HG03066 (cell line): ENCODE results near the gene NAIF1.
"Not testable (repeated sequence)": the region's sequence is repeated elsewhere in the genome, so short reads cannot be mapped to it uniquely, and the experiment has no call there.

Experiments used
- ATAC-seq: cut with Tn5 transposase; IDR thresholded peaks from one replicate; pipeline ENCODE4 v1.9.1; 2021; ENCODE audit warnings: low read depth; ENCODE audit not compliant: unreplicated experiment

NAIF1 gene

DNA sequence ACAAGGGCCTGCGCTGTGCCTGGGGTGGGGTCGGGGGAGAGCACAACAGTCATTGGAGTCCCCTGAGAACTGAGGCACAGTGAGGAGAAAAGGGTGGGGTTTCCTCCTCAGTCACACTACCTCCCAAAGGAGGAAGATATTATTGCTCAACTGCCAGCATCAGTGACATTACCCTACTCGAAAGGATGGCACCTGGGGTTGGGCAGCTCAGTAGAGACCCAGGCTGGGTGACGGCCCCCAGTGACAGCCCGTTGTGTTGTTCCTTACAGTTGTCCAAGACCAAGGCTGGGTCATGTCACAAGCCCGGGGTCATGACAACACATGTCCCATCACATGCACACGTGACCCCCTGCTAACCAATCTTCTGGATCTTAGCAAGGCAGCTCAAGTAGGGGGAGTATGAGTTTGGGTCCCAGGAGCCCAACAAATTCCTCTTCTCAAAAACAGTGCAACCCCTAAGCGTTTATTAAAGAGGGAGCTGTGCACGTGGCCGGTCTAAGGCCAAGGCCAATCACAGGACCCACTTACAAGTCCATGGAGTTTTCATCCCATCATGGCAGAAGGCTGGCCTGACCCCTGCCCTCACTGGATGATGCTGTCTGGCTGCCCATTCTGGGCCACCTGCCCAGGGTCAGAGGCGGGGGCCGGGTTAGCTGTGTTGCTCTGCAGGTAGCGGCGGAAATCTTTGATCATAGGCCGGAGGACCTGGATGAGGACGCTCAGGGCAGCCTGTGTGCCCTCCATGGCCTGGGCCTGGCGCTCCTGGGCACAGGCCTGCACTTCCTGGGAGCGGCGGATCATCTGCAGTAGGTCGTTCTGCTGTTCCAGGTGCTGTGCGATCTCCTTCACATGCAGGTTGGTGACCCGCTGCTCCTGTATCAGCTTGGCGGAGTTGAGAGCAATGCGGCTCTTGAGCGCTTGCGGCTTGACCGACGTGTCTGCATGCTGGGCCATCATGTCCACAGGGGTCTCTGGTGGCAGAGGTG is 4.0 kb downstream of the NAIF1 start:
- ATAC-seq: no peak

DNA sequence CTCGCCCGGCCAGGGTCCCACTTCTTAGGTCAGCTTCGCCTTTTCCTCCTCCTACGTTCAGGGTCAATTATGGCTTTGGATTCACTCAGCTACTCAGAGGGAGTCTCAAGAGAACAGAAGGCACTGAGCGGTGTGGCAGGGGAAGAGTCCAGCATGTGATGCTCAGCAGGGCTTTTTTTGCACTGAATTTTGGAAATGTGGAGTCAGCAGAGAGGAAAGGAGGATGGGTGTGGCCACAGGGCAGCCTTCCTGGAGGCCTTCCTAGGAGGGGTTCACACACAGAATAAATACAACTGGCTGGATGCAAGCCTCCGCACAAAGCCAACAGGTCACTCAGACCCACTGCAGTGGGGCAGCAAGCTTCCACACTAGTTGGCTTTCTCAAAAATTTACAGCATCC is 4.8 kb downstream of the NAIF1 start:
- ATAC-seq: no peak

DNA sequence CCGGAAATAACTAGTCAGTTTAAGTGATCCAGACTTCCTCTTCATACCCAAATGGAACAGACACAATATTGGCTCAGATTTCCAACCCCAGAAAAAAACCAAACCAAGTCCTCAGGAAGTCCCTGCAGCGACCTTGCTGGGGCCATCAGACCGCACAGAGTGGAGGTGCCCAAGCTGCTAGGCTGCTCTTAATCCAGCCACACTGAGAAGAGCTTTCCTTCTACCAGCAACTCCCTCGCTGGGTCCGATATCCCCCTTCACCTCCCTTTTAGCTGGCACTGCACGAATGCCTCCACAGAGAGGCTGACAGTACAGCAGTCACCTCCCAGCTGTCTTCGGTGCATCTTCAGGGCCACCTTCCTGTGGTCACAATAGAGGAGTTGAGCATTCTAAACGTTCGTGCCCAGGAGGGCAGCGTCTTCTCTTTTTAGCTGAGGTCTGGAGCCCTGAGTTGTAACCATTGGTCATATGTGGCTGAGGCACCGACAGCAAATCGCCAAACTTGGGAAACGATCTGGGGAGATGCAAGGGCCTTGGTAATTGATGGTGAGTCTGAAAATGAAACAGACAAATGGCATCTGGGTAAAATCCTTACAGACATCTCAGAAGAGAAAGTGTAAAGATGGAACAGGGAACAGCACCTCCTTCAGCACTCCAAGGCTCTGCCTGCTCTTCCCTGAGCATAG is 5.7 kb downstream of the NAIF1 start:
- no peak for ATAC-seq

DNA sequence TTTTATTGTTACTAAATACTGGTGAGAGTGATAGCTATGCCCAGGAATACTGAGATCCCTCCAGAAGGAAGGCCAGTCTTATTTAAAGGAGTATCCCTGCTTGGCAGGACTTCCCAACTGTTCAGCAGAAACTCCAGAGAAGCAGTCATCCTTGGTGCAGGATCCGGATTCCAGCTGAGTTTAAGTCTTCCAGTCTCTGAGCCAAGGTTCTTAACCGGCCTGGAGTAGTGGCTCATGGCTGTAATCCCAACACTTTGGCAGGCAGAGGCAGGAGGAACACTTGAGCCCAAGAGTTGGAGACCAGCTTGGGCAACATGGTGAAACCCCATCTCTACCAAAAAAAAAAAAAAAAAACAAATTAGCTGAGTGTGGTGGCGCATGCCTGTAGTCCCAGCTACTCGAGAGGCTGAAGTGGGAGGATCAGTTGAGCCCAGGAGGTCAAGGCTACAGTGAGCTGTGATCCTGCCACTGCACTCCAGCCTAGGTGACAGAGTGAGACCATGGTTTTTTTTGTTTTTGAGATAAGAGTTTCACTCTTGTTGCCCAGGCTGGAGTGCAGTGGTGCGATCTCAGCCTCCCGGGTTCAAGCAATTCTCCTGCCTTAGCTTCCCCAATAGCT is 7.6 kb downstream of the NAIF1 start:
- no peak for ATAC-seq

DNA sequence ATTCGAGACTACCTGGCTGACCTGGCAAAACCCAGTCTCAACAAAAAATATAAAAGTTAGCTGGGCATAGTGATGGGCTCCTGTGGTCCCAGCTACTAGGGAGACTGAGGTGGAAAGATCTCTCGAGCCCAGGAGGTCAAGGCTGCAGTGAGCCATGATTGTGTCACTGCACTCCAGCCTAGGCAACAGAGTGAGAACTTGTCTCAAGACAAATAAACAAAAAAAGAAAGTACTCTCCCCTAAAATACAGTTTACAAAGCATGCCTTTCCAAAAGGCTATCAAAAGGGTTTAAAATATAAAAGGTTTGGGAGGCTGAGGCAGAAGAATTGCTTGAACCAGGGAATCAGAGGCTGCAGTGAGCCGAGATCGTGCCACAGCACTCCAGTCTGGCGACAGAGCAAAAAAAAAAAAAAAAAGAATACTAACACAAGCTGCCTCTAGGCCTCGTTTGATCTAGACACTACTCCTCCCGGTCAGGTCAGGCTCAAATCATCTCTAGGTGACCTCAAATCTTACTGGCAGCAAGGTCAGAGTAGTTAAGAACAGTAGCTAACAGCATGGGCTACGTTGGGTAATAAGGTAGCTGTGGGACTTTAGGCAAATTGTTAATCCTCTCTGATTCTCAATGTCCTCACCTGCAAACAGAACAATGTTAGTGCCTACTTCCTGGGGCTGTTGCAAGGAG is 9.3 kb downstream of the NAIF1 start:
- ATAC-seq: no peak

DNA sequence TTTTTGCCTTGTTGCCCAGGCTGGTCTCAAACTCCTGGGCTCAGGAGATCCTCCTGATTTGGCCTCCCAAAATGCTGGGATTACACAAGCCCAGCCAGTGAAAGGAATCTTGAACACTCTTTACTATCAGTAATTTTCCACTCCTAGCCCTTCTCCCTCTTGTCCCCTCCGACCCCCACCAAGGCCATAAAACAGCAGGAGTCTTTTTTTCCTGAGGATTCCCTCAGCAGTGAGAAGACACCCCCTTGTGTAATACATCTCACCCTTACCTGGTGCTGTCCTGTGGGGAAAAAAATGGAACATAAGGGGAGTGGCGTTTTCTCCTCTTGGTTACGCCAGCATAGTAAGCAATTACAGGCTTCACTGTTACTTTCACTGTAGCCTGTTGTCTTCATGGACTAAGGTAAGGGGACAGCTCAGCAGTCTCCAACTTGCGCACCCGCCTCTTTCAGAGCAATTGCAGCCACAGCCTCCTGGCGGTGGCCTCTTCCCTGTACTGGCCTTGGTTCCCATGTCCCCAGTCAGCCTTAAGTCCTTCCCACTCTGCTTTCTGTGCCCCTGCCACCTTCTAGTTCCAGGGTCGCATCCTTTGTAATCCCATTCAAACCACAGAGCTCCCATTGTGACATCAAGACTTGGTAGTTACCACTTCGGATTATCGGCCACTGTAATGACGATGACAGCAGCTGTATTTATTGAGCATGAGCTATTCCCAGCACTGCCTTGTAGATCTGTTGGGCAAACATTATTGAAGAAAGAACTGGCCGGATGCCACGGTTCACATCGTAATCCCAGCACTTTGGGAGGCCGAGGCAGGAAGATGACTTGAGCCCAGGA is 10.0 kb downstream of the NAIF1 start:
- no peak for ATAC-seq

DNA sequence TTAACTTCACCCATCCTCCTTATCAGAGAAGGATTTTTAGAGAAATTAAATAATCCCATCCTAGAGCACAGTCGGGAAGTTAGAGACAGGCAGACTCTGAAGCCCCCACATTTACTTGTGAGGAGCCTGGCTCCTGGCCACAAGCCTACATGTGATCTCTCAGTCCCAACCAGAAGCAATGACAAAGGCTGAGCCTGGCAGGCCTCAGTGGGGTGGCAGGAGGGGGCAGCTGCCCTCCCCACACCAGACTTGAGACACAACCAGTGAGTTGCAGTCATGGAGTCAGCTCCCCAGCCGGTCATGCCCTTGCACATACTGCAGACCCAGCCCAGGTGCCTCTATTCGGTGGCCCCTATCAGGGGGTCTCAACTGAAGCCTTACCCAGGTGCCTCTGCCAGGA is 11.0 kb downstream of the NAIF1 start:
- ATAC-seq: no peak

DNA sequence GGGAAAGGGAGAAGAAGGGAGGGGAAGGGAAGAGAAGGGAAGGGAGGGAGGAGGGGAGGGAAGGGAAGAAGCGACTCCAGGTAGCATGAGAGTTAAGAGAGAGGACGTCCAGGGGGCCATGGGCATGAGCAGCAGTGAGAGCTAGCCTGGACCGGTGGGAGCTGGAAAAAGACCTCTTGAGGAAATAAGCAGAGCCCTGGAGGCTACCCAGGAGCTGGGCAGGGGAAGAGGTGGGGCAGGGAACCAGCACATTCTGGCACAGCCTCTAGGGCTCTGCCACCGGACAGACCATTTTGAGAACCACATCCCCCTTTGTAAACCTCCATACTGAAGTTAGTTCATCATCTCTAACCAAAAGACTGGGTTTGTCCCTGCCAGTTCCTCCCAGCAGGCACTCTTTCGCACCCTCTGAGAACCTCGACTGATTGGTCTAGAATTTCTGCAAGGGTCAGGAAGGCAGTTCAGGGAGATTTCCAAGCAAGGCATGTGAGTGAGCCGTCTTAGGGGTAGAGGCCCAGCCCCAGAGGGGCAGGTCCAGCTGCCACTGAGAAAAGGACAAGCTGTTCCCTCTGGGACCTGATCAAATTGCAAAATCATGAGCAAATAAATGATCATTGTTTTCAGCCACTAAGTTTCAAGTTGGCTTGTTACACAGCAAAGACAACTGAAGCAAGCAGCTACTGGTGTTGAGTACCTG is 11.6 kb downstream of the NAIF1 start:
- no peak for ATAC-seq

DNA sequence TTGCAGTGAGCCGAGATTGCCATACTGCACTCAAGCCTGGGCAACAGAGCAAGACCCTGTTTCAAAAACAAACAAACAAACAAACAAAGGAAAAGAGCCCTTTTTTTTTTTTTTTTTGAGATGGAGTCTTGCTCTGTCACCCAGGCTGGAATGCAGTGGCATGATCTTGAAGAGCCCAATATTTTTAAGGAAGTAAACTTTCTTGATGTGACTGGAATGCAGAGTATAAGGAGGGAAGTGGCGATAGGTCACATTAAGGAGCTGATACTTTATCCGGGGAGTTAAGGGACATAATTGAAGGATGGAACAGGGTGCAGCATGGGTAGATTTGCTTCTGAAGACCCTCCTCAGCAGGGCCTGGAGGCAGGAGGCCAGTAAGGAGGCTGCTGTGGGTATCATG is 13.0 kb downstream of the NAIF1 start:
- ATAC-seq: no peak

DNA sequence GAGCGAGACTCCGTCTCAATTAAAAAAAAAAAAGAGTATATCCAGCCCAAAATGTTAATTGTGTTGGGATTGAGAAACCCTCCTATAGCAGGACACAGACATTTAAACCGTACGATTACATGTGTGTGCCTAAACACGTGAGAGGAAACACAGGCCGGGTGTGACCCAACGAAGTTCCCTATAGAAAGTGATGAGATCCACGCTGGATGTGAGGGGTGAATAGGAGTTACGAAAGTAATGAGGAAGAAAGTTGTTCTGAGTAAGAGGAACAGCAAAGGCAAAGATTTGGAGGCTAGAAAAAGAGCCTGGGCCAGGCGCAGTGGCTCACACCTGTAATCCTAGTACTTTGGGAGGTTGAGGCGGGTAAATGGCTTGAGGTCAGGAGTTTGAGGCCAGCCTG is 13.6 kb downstream of the NAIF1 start:
- ATAC-seq: no peak

DNA sequence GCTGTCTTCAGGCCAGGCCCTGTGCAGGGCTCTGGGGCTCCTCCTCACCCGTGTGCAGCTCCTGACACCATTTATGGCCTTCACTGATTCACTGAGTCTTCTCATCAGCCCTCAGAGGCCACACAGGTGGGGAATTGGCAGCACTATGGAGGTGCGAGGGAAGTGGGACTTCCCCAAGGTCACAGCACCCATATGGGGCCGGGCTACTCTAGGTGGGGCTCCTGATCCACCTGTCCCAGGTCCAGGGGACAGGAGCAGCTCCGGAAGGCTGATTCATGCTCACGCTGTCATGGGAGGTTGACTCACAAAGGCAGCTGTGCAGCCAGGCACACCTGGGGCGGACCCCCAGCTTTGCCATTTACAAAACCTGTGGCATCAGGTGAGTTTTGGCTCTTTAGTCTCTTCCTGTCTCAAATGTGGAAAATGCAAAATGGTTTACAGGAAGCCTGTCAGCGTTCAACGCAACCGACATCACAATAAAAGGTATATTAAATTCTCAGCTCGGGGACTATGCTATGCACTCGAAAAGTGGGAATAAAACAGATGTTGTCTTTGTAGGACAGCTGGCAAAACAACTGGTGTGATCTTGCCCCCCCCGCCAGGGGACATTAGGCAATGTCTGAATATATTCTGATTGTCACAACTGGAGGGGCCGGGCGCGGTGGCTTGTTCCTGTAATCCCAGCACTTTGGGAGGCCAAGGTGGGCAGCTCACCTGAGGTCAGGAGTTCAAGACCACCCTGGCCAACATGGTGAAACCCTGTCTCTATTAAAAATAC is 15.0 kb downstream of the NAIF1 start:
- ATAC-seq: no peak

DNA sequence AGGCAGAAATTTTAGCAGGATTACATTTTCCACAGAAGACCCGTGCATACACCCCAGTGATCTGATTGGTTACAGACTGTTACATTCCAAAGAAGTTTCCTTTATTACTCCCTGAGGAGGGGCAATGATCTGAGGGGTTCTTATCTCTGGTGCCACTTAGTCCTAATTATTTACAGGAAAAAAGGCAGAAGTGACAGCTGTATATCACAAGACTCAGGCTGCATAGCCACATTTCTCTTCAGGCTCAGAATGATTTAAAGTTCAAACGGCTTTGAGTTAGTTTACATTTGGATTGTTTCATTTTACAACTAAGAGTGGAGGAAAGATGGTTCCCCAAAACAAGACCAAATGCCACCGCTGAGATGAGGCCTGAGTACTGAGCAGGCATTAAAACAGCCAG is 17.3 kb downstream of the NAIF1 start:
- ATAC-seq: no peak

DNA sequence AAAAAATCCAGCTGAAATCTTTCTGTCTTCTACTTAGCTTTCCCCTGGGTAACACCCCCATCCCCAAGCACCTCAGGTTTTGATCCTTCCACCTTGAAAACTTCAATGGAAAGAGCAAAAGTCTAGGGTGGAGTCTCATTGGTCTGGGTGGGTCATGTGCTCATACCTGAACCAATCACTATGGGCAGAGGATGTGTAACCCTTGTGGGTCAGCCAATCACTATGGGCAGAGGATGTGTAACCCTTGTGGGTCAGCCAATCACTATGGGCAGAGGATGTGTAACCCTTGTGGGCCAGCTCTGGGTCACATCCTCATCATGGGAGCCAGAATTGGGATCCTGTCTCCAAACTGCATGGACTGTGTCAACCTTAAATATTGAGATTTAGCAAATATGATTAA is 18.5 kb downstream of the NAIF1 start:
- ATAC-seq: no peak

DNA sequence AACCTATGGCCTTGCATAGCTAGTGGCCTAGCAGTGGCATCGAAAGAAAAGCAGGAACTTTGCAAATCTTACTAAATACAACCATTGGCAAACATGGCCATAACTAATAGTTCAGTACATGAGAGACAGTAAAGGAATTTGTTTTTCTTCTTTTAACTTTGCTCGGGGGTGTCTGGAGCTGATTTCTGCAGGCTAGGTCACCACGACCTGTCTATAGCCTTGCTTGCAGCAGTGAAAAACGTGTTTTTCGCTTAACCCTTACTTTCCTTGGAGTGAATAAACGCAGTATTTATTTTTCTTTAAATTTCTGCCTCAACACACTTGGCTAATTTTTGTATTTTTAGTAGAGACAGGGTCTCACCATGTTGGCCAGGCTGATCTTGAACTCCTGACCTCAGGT is 19.9 kb downstream of the NAIF1 start:
- no peak for ATAC-seq

DNA sequence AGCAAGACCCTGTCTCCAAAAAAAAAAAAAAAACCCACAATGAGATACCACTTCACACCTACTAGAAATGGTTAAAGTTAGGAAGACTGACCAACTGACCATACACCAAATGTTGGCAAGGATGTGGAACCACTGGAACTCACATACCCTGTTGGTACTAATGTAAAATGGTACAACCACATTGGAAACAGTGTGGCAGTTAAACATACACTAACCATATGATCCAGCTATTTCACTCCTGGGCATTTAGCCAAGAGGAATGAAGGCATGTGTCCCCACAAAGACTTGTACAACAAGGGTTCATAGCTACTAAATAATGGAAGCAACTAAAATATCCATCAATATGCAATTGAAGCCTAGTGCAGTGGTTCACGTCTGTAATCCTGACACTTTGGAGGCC is 21.3 kb downstream of the NAIF1 start:
- ATAC-seq: no peak

DNA sequence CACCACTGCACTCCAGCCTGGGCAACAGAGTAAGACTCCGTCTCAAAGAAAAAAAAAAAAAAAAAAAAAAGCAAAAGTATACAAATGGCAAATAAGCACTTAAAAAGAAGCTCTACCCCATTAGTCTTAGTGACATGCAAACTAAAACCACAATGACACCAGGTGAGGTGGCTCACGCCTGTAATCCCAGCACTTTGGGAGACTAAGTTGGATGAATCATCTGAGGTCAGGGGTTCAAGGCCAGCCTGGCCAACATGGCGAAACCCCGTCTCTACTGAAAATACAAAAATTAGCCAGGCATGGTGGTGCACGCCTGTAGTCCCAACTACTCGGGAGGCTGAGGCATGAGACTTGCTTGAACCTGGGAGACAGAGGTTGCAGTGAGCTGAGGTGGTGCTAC is 21.7 kb downstream of the NAIF1 start:
- ATAC-seq: not testable (repeated sequence)

DNA sequence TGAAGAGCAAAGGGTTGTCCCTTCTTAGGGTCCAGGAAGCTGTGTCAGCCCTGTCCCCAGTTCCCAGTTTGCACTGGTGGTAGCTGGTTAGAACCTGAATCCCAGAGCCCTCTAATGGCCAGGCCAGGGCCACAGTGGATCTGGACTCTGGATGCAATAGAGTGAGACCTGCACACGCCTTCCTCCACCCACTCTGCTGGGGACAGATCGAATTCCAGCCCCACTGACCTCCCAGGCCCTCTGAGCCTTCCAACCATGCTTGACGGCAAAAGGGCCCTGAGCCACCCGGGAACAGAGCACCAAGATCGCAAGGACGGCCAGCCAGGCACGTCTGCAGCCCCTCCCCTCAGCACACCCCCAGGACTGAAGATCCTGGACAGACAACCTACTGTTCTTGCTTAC is 23.7 kb downstream of the NAIF1 start:
- ATAC-seq: no peak

DNA sequence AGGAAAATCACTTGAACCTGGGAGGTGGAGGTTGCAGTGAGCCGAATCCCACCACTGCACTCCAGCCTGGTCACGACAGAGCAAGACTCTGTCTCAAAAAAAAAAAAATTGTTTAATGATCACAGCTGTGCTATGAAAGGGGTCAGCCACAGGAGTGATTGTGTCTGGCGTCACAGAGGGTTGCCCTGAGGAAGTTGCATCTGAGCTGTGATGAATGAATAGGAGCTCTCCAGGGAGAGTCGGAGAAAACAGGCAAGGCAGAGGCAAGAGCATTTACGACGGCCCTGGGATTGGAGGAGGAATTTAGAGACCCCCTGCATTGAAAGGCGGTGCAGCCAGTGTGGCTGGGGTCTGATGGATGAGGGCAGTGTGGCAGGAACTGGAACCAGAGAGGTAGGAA is 25.1 kb downstream of the NAIF1 start:
- ATAC-seq: no peak

DNA sequence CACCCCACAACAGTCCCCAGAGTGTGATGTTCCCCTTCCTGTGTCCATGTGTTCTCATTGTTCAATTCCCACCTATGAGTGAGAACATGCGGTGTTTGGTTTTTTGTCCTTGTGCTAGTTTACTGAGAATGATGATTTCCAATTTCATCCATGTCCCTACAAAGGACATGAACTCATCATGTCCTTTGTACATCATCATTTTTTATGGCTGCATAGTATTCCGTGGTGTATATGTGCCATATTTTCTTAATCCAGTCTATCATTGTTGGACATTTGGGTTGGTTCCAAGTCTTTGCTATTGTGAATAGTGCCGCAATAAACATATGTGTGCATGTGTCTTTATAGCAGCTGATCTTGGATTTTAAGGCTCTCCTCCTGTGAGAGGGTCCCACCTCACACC is 26.3 kb downstream of the NAIF1 start:
- ATAC-seq: not testable (repeated sequence)
